ENCODE measurements around the gene PYGM.

GRCh38 chr11:64723907-64724862 is 35.6 kb downstream of the PYGM start:
- no peak for TF ChIP-seq FOXP2 (optimal IDR thresholded peaks at IDR 0.05; ENCODE audit: control extremely low read depth, extremely low read length, insufficient read depth)
- TF ChIP-seq EZH2 (IDR thresholded peaks at IDR 0.05), result no peak
- no peak for TF ChIP-seq POLR2AphosphoS5 (IDR thresholded peaks at IDR 0.05; ENCODE audit: borderline replicate concordance, low read depth, low read length)
